ENCODE results near the gene TMPRSS2.

- TF ChIP-seq CTCF (IDR thresholded peaks at IDR 0.05) (no peak), POLR2A (IDR thresholded peaks at IDR 0.05) (no peak)
Measured at GRCh38 chr21:41458559-41458958, 49.4 kb downstream of the TMPRSS2 start.
